HepG2 (cell line): ENCODE data around the gene DOCK11. TPM values are rescaled to one million over a fixed set of nuclear protein-coding genes. Genes with fewer than 3 reads are reported as not detected.

Experiments
- ATAC-seq: fragments of 200-7000 bp; cut with Tn5 transposase; 3 replicates; pipeline ENCODE4 v1.9.1; 2020; ENCODE audit warnings: mild to moderate bottlenecking, moderate library complexity
- BruUV-seq: library from RNA; stranded (reverse); fragments of 400-500 nt; replicated peaks from 2 replicates; lab custom pipeline; 2021; lab: Mats Ljungman, UMichigan
- CTCF ChIA-PET: fragments of 300-600 bp; formaldehyde crosslinking; extraction: SDS; loops from one replicate; lab custom pipeline; 2021; ENCODE audit warnings: low total read pairs, inconsistent platforms, low intra/inter-chr PET ratio; lab: Yijun Ruan, JAX
- POLR2A ChIA-PET: fragments of 350-600 bp; sonication (Branson Sonifier 250); formaldehyde crosslinking; loops from one replicate; lab custom pipeline; 2020; ENCODE audit warnings: antibody characterized with exemption, inconsistent platforms; lab: Yijun Ruan, JAX
- DNase-seq: peaks from one replicate; pipeline ENCODE4 v3.0.0-alpha.2; 2015; ENCODE audit warnings: low spot score
- FAIRE-seq: peaks from 3 replicates; lab custom pipeline; 2011; peaks lifted over from hg19 to GRCh38; lab: Jason Lieb, UNC
- H2AFZ ChIP-seq: one replicate; pipeline ENCODE4 v1.6.1; 2011; ENCODE audit warnings: low read length, inconsistent platforms
- H3K27ac ChIP-seq: fragments of 300-600 bp; 3 replicates; pipeline ENCODE4 v1.8.0; 2011; ENCODE audit warnings: mixed run types, mild to moderate bottlenecking, mixed read lengths, low read length, inconsistent platforms; ENCODE audit not compliant: insufficient read depth; ENCODE audit errors: extremely low read length
- H3K27me3 ChIP-seq, 2 experiments: fragments of 200-600 bp in 1 of 2; 2 replicates in 1 of 2; 3 replicates in 1 of 2; pipeline versions ENCODE4 v1.6.0 to v1.8.0; 2011; ENCODE audit warnings: low read length in 2 of 2, mild to moderate bottlenecking in 2 of 2, moderate library complexity in 2 of 2, inconsistent platforms in 1 of 2; ENCODE audit not compliant: insufficient read depth in 2 of 2, control insufficient read depth in 1 of 2
- H3K36me3 ChIP-seq, 2 experiments: fragments of 200-600 bp in 1 of 2; replicated peaks in 1 of 2; 2 replicates in 1 of 2; 3 replicates in 1 of 2; pipeline versions ENCODE4 v1.5.1 to v1.8.0; 2011; ENCODE audit warnings: low read length in 2 of 2, inconsistent platforms in 1 of 2; ENCODE audit not compliant: insufficient read depth in 2 of 2, control insufficient read depth in 1 of 2
- H3K4me1 ChIP-seq: 2 replicates; pipeline ENCODE4 v1.5.1; 2012; ENCODE audit warnings: low read length, inconsistent platforms; ENCODE audit not compliant: insufficient read depth
- H3K4me2 ChIP-seq: 2 replicates; pipeline ENCODE4 v1.6.0; 2011; ENCODE audit warnings: low read depth, low read length, inconsistent platforms
- H3K4me3 ChIP-seq, 3 experiments: fragments of 200-600 bp in 1 of 3; sonication (generic), shearing (Covaris generic) in 1 of 3; replicated peaks in 1 of 3; 2 replicates each; pipeline ENCODE4 v1.5.1; 2011 to 2016; ENCODE audit warnings: low read length in 3 of 3, inconsistent platforms in 2 of 3, low read depth in 2 of 3, mild to moderate bottlenecking in 2 of 3, control low read depth in 1 of 3, mixed read lengths in 1 of 3; ENCODE audit not compliant: insufficient read depth in 1 of 3
- H3K79me2 ChIP-seq: one replicate; pipeline ENCODE4 v1.6.1; 2011; ENCODE audit warnings: low read length, inconsistent platforms; ENCODE audit not compliant: insufficient read depth
- H3K9ac ChIP-seq: 2 replicates; pipeline ENCODE4 v1.6.0; 2011; ENCODE audit warnings: mild to moderate bottlenecking, low read depth, low read length, inconsistent platforms; ENCODE audit not compliant: insufficient read depth
- H3K9me3 ChIP-seq: 2 replicates; pipeline ENCODE4 v1.5.1; 2012; ENCODE audit warnings: mild to moderate bottlenecking, low read length
- H4K20me1 ChIP-seq: 2 replicates; pipeline ENCODE4 v1.6.0; 2011; ENCODE audit warnings: inconsistent platforms, mild to moderate bottlenecking, low read length, moderate library complexity; ENCODE audit not compliant: insufficient read depth
- ARID2 ChIP-seq: sonication (generic); formaldehyde crosslinking; IDR thresholded peaks from 2 replicates; pipeline ENCODE4 v1.8.1; 2022; ENCODE audit warnings: mild to moderate bottlenecking, missing genetic modification reagents, borderline replicate concordance
- BCLAF1 ChIP-seq: fragments of 450-650 bp; IDR thresholded peaks from 2 replicates; pipeline ENCODE4 v1.6.1; 2017; ENCODE audit warnings: mild to moderate bottlenecking
- ERF ChIP-seq: IDR thresholded peaks from 2 replicates; pipeline ENCODE4 v1.6.1; 2018; ENCODE audit warnings: missing biosample characterization, missing genetic modification reagents
- FOSL2 ChIP-seq: sonication (generic); formaldehyde crosslinking; IDR thresholded peaks from 2 replicates; pipeline ENCODE4 v1.4.0; 2020; ENCODE audit warnings: missing genetic modification reagents
- GATAD1 ChIP-seq: IDR thresholded peaks from 2 replicates; pipeline ENCODE4 v1.6.1; 2016; ENCODE audit warnings: missing genetic modification reagents, missing compliant biosample characterization
- HMGA1 ChIP-seq: sonication (generic); formaldehyde crosslinking; conservative IDR thresholded peaks from 2 replicates; pipeline ENCODE4 v1.4.0; 2020; ENCODE audit warnings: missing genetic modification reagents
- JDP2 ChIP-seq: sonication (generic); formaldehyde crosslinking; IDR thresholded peaks from 2 replicates; pipeline ENCODE4 v1.8.1; 2022; ENCODE audit warnings: missing genetic modification reagents, borderline replicate concordance
- MIXL1 ChIP-seq: IDR thresholded peaks from 2 replicates; pipeline ENCODE4 v1.6.1; 2016
- PCBP1 ChIP-seq: fragments of 200-400 bp; formaldehyde crosslinking; IDR thresholded peaks from 2 replicates; pipeline ENCODE4 v1.6.1; 2017; ENCODE audit warnings: mild to moderate bottlenecking, low read depth, low read length, borderline replicate concordance
- PITX1 ChIP-seq: sonication (generic); formaldehyde crosslinking; IDR thresholded peaks from 2 replicates; pipeline ENCODE4 v1.5.1; 2020; ENCODE audit warnings: mild to moderate bottlenecking, missing genetic modification reagents
- SOX6 ChIP-seq, 2 experiments: fragments of 450-650 bp in 1 of 2; sonication (generic) in 1 of 2; formaldehyde crosslinking in 1 of 2; IDR thresholded peaks; 2 replicates each; pipeline versions ENCODE4 v1.4.0 to v1.6.1; 2017 to 2020; ENCODE audit warnings: antibody characterized with exemption in 1 of 2, mild to moderate bottlenecking in 1 of 2, missing genetic modification reagents in 1 of 2
- ZNF710 ChIP-seq: sonication (generic); formaldehyde crosslinking; IDR thresholded peaks from 2 replicates; pipeline ENCODE4 v1.5.0; 2020; ENCODE audit warnings: mild to moderate bottlenecking, missing genetic modification reagents, borderline replicate concordance
- WGBS: methylation state at CpG from one replicate; pipeline ENCODE4 v1.1.6; 2017; ENCODE audit warnings: low lambda C conversion rate; 5-methylcytosine and 5-hydroxymethylcytosine counted together
- in situ Hi-C: cut with HindIII; loops from 2 replicates; pipeline ENCODE4 v1.10.0; 2017; ENCODE audit warnings: low pct_unique_long_range_greater_than_20kb; ENCODE audit not compliant: extremely low pct_ligation_motif_present
- intact Hi-C: fragments of 100-400 bp; cut with micrococcal nuclease; formaldehyde crosslinking; loops from one replicate; pipeline ENCODE4 v1.10.0; 2022; ENCODE audit not compliant: unreplicated experiment
- polyA plus RNA-seq, 8 experiments: library from polyadenylated mRNA; depleted of rRNA in 3 of 8; stranded (reverse) in 7 of 8; unstranded in 1 of 8; fragments of >200 nt; fragmentation: Illumina TruSeq in 4 of 8; extraction: Trizol in 4 of 8; gene quantifications; 2 replicates each; pipeline versions ENCODE4 v1.2.1 to v1.2.3, GENCODE V29; 2011 to 2016; ENCODE audit warnings: low read depth in 4 of 8, missing spikeins in 1 of 8, mixed read lengths in 1 of 8; ENCODE audit not compliant: insufficient read depth in 1 of 8
- total RNA-seq, 5 experiments: library from RNA; depleted of rRNA; stranded (reverse); fragments of >200 nt; fragmentation: Illumina TruSeq; extraction: Trizol; gene quantifications; 2 replicates each; pipeline ENCODE4 v1.2.3, GENCODE V29; 2016; ENCODE audit warnings: low read depth in 1 of 5
- TF ChIP-seq, protein P1 (sequence below): fragments of 450-650 bp; IDR thresholded peaks from 2 replicates; pipeline ENCODE4 v1.6.1; 2017
- TF ChIP-seq, protein P2 (sequence below): IDR thresholded peaks from 2 replicates; pipeline ENCODE4 v1.6.1; 2016; ENCODE audit warnings: missing compliant biosample characterization, missing genetic modification reagents, borderline replicate concordance
- TF ChIP-seq, protein P3 (sequence below): sonication (generic); formaldehyde crosslinking; IDR thresholded peaks from 2 replicates; pipeline ENCODE4 v1.8.0; 2022; ENCODE audit warnings: mild to moderate bottlenecking, missing genetic modification reagents, borderline replicate concordance

Gene DOCK11
- total and polyA plus RNA-seq, 2 of the 13 experiments (the other 11 are each of a cell fraction or from before 2014, with no cell fraction given) = 0.02 to 0.12 TPM

GRCh38 chrX:118464501-118464900 lies 31.1 kb upstream of the DOCK11 start (continued):
- TF ChIP-seq BCLAF1 (no peak), HMGA1 (no peak), GATAD1 (no peak)
- TF ChIP-seq, protein P1, sequence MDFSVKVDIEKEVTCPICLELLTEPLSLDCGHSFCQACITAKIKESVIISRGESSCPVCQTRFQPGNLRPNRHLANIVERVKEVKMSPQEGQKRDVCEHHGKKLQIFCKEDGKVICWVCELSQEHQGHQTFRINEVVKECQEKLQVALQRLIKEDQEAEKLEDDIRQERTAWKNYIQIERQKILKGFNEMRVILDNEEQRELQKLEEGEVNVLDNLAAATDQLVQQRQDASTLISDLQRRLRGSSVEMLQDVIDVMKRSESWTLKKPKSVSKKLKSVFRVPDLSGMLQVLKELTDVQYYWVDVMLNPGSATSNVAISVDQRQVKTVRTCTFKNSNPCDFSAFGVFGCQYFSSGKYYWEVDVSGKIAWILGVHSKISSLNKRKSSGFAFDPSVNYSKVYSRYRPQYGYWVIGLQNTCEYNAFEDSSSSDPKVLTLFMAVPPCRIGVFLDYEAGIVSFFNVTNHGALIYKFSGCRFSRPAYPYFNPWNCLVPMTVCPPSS = no peak

- no TSS peak for BruUV-seq
- H3K79me2 ChIP-seq = no peaks in the 10 kb centered on the region
- H3K9me3 ChIP-seq = no peaks in the 10 kb centered on the region
- WGBS = 60% methylated on average over 3 of the region's 7 CpGs
- no peak overlapping the region for H3K9ac ChIP-seq
- no peak overlapping the region for H3K4me3 ChIP-seq
- ChIA-PET POLR2A (no interaction called here), CTCF (no interaction called here)
- FAIRE-seq = no peak
- no peak overlapping the region for H2AFZ ChIP-seq
- H3K4me1 ChIP-seq = no peaks in the 10 kb centered on the region
- no peaks in the 10 kb centered on the region for H4K20me1 ChIP-seq
- H3K27ac ChIP-seq = no peak overlapping the region
- H3K27me3 ChIP-seq = no peaks in the 10 kb centered on the region
- intact Hi-C loops (no loop called here), in situ Hi-C loops (no loop called here)
- no peak overlapping the region for H3K4me2 ChIP-seq
- no peaks in the 10 kb centered on the region for H3K36me3 ChIP-seq
- DNase-seq = no peak
- no peak for ATAC-seq
- TF ChIP-seq PITX1 (CRISPR knock-in tag) = no peak
- TF ChIP-seq PCBP1 = no peak
- TF ChIP-seq SOX6 (IDR thresholded peaks at IDR 0.05) = no peak
- no peak for TF ChIP-seq SOX6 (CRISPR knock-in tag; IDR thresholded peaks at IDR 0.05)
- no peak for TF ChIP-seq JDP2
- TF ChIP-seq FOSL2 = no peak
- TF ChIP-seq, protein P2, sequence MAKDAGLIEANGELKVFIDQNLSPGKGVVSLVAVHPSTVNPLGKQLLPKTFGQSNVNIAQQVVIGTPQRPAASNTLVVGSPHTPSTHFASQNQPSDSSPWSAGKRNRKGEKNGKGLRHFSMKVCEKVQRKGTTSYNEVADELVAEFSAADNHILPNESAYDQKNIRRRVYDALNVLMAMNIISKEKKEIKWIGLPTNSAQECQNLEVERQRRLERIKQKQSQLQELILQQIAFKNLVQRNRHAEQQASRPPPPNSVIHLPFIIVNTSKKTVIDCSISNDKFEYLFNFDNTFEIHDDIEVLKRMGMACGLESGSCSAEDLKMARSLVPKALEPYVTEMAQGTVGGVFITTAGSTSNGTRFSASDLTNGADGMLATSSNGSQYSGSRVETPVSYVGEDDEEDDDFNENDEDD (CRISPR knock-in tag) = no peak
- no peak for TF ChIP-seq ERF (CRISPR knock-in tag)
- TF ChIP-seq ARID2 (CRISPR knock-in tag) = no peak
- no peak for TF ChIP-seq ZNF710 (CRISPR knock-in tag)
- no peak for TF ChIP-seq MIXL1 (CRISPR knock-in tag)
- TF ChIP-seq, protein P3, sequence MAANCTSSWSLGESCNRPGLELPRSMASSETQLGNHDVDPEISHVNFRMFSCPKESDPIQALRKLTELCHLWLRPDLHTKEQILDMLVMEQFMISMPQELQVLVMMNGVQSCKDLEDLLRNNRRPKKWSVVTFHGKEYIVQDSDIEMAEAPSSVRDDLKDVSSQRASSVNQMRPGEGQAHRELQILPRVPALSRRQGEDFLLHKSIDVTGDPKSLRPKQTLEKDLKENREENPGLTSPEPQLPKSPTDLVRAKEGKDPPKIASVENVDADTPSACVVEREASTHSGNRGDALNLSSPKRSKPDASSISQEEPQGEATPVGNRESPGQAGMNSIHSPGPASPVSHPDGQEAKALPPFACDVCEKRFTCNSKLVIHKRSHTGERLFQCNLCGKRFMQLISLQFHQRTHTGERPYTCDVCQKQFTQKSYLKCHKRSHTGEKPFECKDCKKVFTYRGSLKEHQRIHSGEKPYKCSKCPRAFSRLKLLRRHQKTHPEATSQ (CRISPR knock-in tag) = no peak
These were observed 27.5 kb upstream of the DOCK11 start for GRCh38 chrX:118468122-118468521.
